ENCODE data around the gene GIMAP8. TPM values are rescaled to one million over a fixed set of nuclear protein-coding genes. Genes with fewer than 3 reads are reported as not detected.

The GIMAP8 gene
- total RNA-seq, 1 experiment from 2014 or later = not detected

GRCh38 chr7:150404805-150405583 lies 45.4 kb upstream of the GIMAP8 start:
- Histone ChIP-seq H3K4me3 (ENCODE audit: low read length) (peak overlapping the region; percentile 92), H4K20me1 (ENCODE audit: insufficient read depth, low read depth, low read length) (no peaks in the 10 kb centered on the region), H3K79me2 (ENCODE audit: low read length) (no peaks in the 10 kb centered on the region), H2AFZ (ENCODE audit: low read length) (peak overlapping the region; percentile 93), H3K27ac (ENCODE audit: low read length) (no peak overlapping the region), H3K9me3 (ENCODE audit: low read length) (no peaks in the 10 kb centered on the region), H3K36me3 (ENCODE audit: insufficient read depth, low read length) (no peaks in the 10 kb centered on the region), H3K4me1 (ENCODE audit: low read length) (peaks cover 31% of the 10 kb centered on the region), H3K9ac (ENCODE audit: low read length) (peak overlapping the region; percentile 83), H3K27me3 (ENCODE audit: low read length) (no peaks in the 10 kb centered on the region), H3K4me2 (ENCODE audit: low read depth, low read length, poor library complexity, severe bottlenecking) (peak overlapping the region; percentile 87), H3K9me2 (replicated peaks; ENCODE audit: insufficient read depth, low read length) (no peaks in the 10 kb centered on the region)
- DNase-seq = peak; percentile 94

GRCh38 chr7:150405584-150406311 lies 44.7 kb upstream of the GIMAP8 start:
- no peaks in the 10 kb centered on the region for H3K27me3 ChIP-seq (ENCODE audit: low read length)
- no peak overlapping the region for H3K27ac ChIP-seq (ENCODE audit: low read length)
- H3K36me3 ChIP-seq (ENCODE audit: insufficient read depth, low read length) = no peaks in the 10 kb centered on the region
- no peaks in the 10 kb centered on the region for H3K9me3 ChIP-seq (ENCODE audit: low read length)
- no peaks in the 10 kb centered on the region for H4K20me1 ChIP-seq (ENCODE audit: insufficient read depth, low read depth, low read length)
- H3K9ac ChIP-seq (ENCODE audit: low read length) = peak overlapping the region; percentile 83
- H3K79me2 ChIP-seq (ENCODE audit: low read length) = no peaks in the 10 kb centered on the region
- peaks cover 31% of the 10 kb centered on the region for H3K4me1 ChIP-seq (ENCODE audit: low read length)
- H3K9me2 ChIP-seq (replicated peaks; ENCODE audit: insufficient read depth, low read length) = no peaks in the 10 kb centered on the region
- peak overlapping the region; percentile 93 for H2AFZ ChIP-seq (ENCODE audit: low read length)
- peak overlapping the region; percentile 87 for H3K4me2 ChIP-seq (ENCODE audit: low read depth, low read length, poor library complexity, severe bottlenecking)
- no peak for DNase-seq
- peak overlapping the region; percentile 92 for H3K4me3 ChIP-seq (ENCODE audit: low read length)

GRCh38 chr7:150406312-150406566 lies 44.2 kb upstream of the GIMAP8 start:
- Histone ChIP-seq H3K36me3 (ENCODE audit: insufficient read depth, low read length) (no peaks in the 10 kb centered on the region), H3K79me2 (ENCODE audit: low read length) (no peaks in the 10 kb centered on the region), H3K27me3 (ENCODE audit: low read length) (no peaks in the 10 kb centered on the region), H4K20me1 (ENCODE audit: insufficient read depth, low read depth, low read length) (no peaks in the 10 kb centered on the region), H3K9ac (ENCODE audit: low read length) (peak overlapping the region; percentile 83), H3K27ac (ENCODE audit: low read length) (no peak overlapping the region), H3K9me2 (replicated peaks; ENCODE audit: insufficient read depth, low read length) (no peaks in the 10 kb centered on the region), H3K4me3 (ENCODE audit: low read length) (peak overlapping the region; percentile 92), H3K9me3 (ENCODE audit: low read length) (no peaks in the 10 kb centered on the region), H3K4me2 (ENCODE audit: low read depth, low read length, poor library complexity, severe bottlenecking) (peak overlapping the region; percentile 87), H3K4me1 (ENCODE audit: low read length) (peaks cover 31% of the 10 kb centered on the region), H2AFZ (ENCODE audit: low read length) (no peak overlapping the region; the same call in 1 of the 2 replicates)
- no peak for DNase-seq

- Histone ChIP-seq H3K9ac (ENCODE audit: low read length) (peak overlapping the region; percentile 83), H3K36me3 (ENCODE audit: insufficient read depth, low read length) (no peaks in the 10 kb centered on the region), H3K9me2 (replicated peaks; ENCODE audit: insufficient read depth, low read length) (no peaks in the 10 kb centered on the region), H2AFZ (ENCODE audit: low read length) (0 out of 2 replicates have a peak overlapping the region, but pooled peaks have one; percentile 10), H3K4me2 (ENCODE audit: low read depth, low read length, poor library complexity, severe bottlenecking) (peak overlapping the region; percentile 87), H4K20me1 (ENCODE audit: insufficient read depth, low read depth, low read length) (no peaks in the 10 kb centered on the region), H3K4me1 (ENCODE audit: low read length) (peaks cover 31% of the 10 kb centered on the region), H3K79me2 (ENCODE audit: low read length) (no peaks in the 10 kb centered on the region), H3K9me3 (ENCODE audit: low read length) (no peaks in the 10 kb centered on the region), H3K27ac (ENCODE audit: low read length) (no peak overlapping the region), H3K27me3 (ENCODE audit: low read length) (no peaks in the 10 kb centered on the region), H3K4me3 (ENCODE audit: low read length) (peak overlapping the region; percentile 92; the same call in 1 of the 2 replicates)
- DNase-seq = peak; percentile 53
Measured at GRCh38 chr7:150406567-150407421, 43.6 kb upstream of the GIMAP8 start.

GRCh38 chr7:150407588-150408392 lies 42.6 kb upstream of the GIMAP8 start:
- no peak for DNase-seq
- Histone ChIP-seq H3K9ac (ENCODE audit: low read length) (no peak overlapping the region), H3K79me2 (ENCODE audit: low read length) (no peaks in the 10 kb centered on the region), H3K9me2 (replicated peaks; ENCODE audit: insufficient read depth, low read length) (no peaks in the 10 kb centered on the region), H3K27ac (ENCODE audit: low read length) (no peak overlapping the region), H3K4me3 (ENCODE audit: low read length) (no peak overlapping the region), H4K20me1 (ENCODE audit: insufficient read depth, low read depth, low read length) (no peaks in the 10 kb centered on the region), H3K27me3 (ENCODE audit: low read length) (no peaks in the 10 kb centered on the region), H3K4me1 (ENCODE audit: low read length) (peaks cover 31% of the 10 kb centered on the region), H3K9me3 (ENCODE audit: low read length) (no peaks in the 10 kb centered on the region), H3K36me3 (ENCODE audit: insufficient read depth, low read length) (no peaks in the 10 kb centered on the region), H2AFZ (ENCODE audit: low read length) (no peak overlapping the region), H3K4me2 (ENCODE audit: low read depth, low read length, poor library complexity, severe bottlenecking) (no peak overlapping the region)

GRCh38 chr7:150408393-150409299 lies 41.8 kb upstream of the GIMAP8 start:
- H3K27ac ChIP-seq (ENCODE audit: low read length) = no peak overlapping the region
- H4K20me1 ChIP-seq (ENCODE audit: insufficient read depth, low read depth, low read length) = no peaks in the 10 kb centered on the region
- peaks cover 30% of the 10 kb centered on the region for H3K4me1 ChIP-seq (ENCODE audit: low read length)
- no peaks in the 10 kb centered on the region for H3K9me3 ChIP-seq (ENCODE audit: low read length)
- H3K79me2 ChIP-seq (ENCODE audit: low read length) = no peaks in the 10 kb centered on the region
- H3K9me2 ChIP-seq (replicated peaks; ENCODE audit: insufficient read depth, low read length) = no peaks in the 10 kb centered on the region
- H3K27me3 ChIP-seq (ENCODE audit: low read length) = no peaks in the 10 kb centered on the region
- H3K36me3 ChIP-seq (ENCODE audit: insufficient read depth, low read length) = no peaks in the 10 kb centered on the region
- H2AFZ ChIP-seq (ENCODE audit: low read length) = no peak overlapping the region
- H3K4me3 ChIP-seq (ENCODE audit: low read length) = no peak overlapping the region
- no peak for DNase-seq
- H3K9ac ChIP-seq (ENCODE audit: low read length) = no peak overlapping the region
- H3K4me2 ChIP-seq (ENCODE audit: low read depth, low read length, poor library complexity, severe bottlenecking) = no peak overlapping the region

GRCh38 chr7:150409300-150410030 lies 41.0 kb upstream of the GIMAP8 start:
- Histone ChIP-seq H3K4me2 (ENCODE audit: low read depth, low read length, poor library complexity, severe bottlenecking) (no peak overlapping the region), H2AFZ (ENCODE audit: low read length) (no peak overlapping the region), H3K27me3 (ENCODE audit: low read length) (no peaks in the 10 kb centered on the region), H3K27ac (ENCODE audit: low read length) (no peak overlapping the region), H3K9me2 (replicated peaks; ENCODE audit: insufficient read depth, low read length) (no peaks in the 10 kb centered on the region), H3K79me2 (ENCODE audit: low read length) (no peaks in the 10 kb centered on the region), H3K4me3 (ENCODE audit: low read length) (no peak overlapping the region), H3K36me3 (ENCODE audit: insufficient read depth, low read length) (no peaks in the 10 kb centered on the region), H3K4me1 (ENCODE audit: low read length) (peaks cover 22% of the 10 kb centered on the region), H4K20me1 (ENCODE audit: insufficient read depth, low read depth, low read length) (no peaks in the 10 kb centered on the region), H3K9me3 (ENCODE audit: low read length) (no peaks in the 10 kb centered on the region), H3K9ac (ENCODE audit: low read length) (no peak overlapping the region)
- no peak for DNase-seq

Data from Karpas-422 (cell line).